HS-5 (cell line): ENCODE results near the gene ORM1.
A peak's percentile ranks its signal among the peaks of the same experiment; 100 is the strongest.
"Not testable (repeated sequence)": the region's sequence is repeated elsewhere in the genome, so short reads cannot be mapped to it uniquely, and the experiment has no call there.

Experiments
- DNase-seq: peaks from one replicate; pipeline ENCODE4 v3.0.0-alpha.2; 2012; ENCODE audit warnings: low read depth

Gene ORM1

DNA sequence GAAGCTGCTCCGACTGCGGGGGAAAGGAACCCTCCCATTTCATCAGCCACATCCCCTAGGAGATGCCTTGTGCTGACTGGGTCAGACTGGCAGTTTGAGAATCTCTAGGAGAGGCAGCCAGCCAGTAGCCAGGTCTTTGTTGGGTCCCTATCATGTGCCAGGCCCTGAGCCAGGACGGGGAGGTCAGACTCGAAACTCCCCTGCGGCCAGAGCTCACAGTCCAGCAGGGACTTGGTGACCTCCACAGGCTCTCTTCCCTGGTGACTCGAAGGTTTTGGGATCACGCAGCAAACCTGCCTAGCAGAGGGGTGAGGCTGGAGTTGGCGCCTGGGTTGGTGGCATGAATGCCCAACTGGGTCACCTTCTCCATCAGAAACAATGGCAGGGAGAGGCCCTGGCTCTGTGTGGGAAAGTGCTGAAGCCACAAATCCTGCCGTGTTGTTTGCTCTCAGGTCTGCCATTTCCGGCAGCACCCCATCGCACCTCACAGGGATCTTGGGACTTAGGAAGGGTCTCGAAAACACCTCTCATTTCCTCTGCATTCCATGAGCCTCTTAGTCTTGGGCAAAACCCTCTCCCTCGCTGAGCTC lies 14.4 kb upstream of the ORM1 start:
- DNase-seq, result no peak

DNA sequence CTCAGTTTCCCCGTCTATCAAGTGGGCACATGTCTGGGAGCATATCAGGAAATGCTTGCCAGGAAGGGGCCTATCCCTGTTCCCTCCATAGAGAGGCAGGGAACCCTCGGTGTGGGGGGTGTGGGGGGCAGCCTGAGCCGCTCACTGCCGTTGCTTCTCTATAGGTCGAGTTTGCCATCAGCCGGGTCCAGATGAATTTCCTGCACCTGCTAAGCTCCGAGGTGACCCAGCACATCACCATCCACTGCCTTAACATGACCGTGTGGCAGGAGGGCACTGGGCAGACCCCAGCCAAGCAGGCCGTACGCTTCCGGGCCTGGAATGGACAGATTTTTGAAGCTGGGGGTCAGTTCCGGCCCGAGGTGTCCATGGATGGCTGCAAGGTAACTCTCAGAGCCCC lies 13.8 kb upstream of the ORM1 start:
- no peak for DNase-seq

DNA sequence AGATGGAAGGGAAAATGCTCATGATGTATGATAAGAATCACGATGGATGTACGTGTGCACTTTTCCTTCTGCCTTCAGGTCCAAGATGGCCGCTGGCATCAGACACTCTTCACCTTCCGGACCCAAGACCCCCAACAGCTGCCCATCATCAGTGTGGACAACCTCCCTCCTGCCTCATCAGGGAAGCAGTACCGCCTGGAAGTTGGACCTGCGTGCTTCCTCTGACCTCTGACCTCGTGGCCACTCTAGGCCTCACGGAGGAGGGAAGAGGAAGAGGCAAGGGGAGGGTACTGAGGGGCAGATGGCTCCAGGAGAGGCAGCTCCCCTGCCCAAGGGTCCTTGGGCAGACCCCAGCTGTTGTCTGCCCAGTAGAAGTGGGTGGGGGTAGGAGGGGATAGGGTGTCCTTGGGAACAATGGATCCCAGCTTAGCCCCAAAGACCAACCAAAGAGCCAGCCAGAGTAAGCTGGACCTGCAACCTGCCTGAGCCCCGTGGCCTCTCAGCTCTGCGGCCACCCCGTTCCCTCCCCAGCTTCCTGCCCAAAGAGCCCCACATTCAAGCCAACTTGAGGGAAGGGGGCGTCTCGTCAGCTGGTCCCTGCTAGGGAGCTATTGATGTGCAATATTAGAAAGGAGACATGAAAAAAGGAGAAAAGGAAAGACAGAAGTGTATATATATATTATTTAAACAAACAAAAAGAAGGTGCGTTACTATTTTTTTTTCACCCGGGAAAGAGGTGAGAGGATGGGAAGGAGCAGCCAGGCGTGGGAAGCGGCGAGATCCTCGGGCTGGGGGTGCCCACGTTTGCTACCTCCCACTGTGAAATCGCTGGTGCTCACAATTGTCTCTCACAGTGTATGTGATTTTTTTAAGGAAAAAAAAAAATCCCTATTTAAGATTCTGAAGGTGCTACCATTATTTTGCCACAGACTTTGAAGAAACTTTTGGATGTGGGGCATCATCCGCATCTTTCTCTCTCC lies 12.1 kb upstream of the ORM1 start:
- DNase-seq, result no peak

- no peak for DNase-seq
These were observed 11.1 kb upstream of the ORM1 start for GRCh38 chr9:114311571-114312512.

- no peak for DNase-seq
These were observed 10.4 kb upstream of the ORM1 start for GRCh38 chr9:114312513-114312875.

- DNase-seq, result no peak
These were observed 9.7 kb upstream of the ORM1 start for GRCh38 chr9:114313186-114313585.

- no peak for DNase-seq
These were observed 8.5 kb upstream of the ORM1 start for GRCh38 chr9:114314256-114314867.

GRCh38 chr9:114314881-114315722 lies 7.8 kb upstream of the ORM1 start:
- no peak for DNase-seq

GRCh38 chr9:114315723-114316363 lies 7.1 kb upstream of the ORM1 start:
- DNase-seq, result no peak

- no peak for DNase-seq
These were observed 6.2 kb upstream of the ORM1 start for GRCh38 chr9:114316605-114317230.

GRCh38 chr9:114317665-114318357 lies 5.1 kb upstream of the ORM1 start:
- DNase-seq, result no peak

GRCh38 chr9:114318416-114318815 lies 4.5 kb upstream of the ORM1 start:
- no peak for DNase-seq

- DNase-seq, result no peak
These were observed 3.8 kb upstream of the ORM1 start for GRCh38 chr9:114319147-114319546.

GRCh38 chr9:114320710-114321109 lies 2.2 kb upstream of the ORM1 start:
- peak; percentile 25 for DNase-seq

GRCh38 chr9:114321759-114322158 lies 1.1 kb upstream of the ORM1 start:
- DNase-seq, result peak; percentile 34

GRCh38 chr9:114322160-114322818 lies 609 bp upstream of the ORM1 start:
- DNase-seq, result not testable (repeated sequence)

- DNase-seq, result not testable (repeated sequence)
These were observed 951 bp downstream of the ORM1 start for GRCh38 chr9:114323849-114324248.

- DNase-seq, result no peak
These were observed 1.6 kb downstream of the ORM1 start for GRCh38 chr9:114324492-114324891.

GRCh38 chr9:114324965-114325364 lies 2.1 kb downstream of the ORM1 start:
- not testable (repeated sequence) for DNase-seq
